HCT116 (cell line): Measurements from ENCODE around the gene NDOR1. TPM values are rescaled to one million over a fixed set of nuclear protein-coding genes. Genes with fewer than 3 reads are reported as not detected.

Experiments
- ATAC-seq: fragments of 200-7000 bp; cut with Tn5 transposase; 2 replicates; pipeline ENCODE4 v1.9.1; 2020; ENCODE audit warnings: mild to moderate bottlenecking, moderate library complexity
- BruUV-seq: library from RNA; stranded (reverse); fragments of 400-500 nt; replicated peaks from 2 replicates; lab custom pipeline; 2021; lab: Mats Ljungman, UMichigan
- CTCF ChIA-PET: fragments of 300-600 bp; sonication (Branson Sonifier 250); formaldehyde crosslinking; loops from one replicate; lab custom pipeline; 2021; ENCODE audit warnings: antibody characterized with exemption; lab: Charles Lee
- POLR2A ChIA-PET: fragments of 300-600, 350-600 bp; sonication (Branson Sonifier 250); formaldehyde crosslinking; loops from one replicate; lab custom pipeline; 2021; ENCODE audit warnings: antibody characterized with exemption; lab: Charles Lee
- RAD21 ChIA-PET, 2 experiments: fragments of 300-600 bp; sonication (Branson Sonifier 250); formaldehyde crosslinking; loops; one replicate each; lab custom pipeline; 2023; ENCODE audit warnings: low total read pairs in 2 of 2; ENCODE audit not compliant: uncharacterized antibody in 2 of 2, unreplicated experiment in 2 of 2, low non-redundant PET in 1 of 2; lab: Charles Lee
- DNase-seq: peaks from one replicate; pipeline ENCODE4 v3.0.0-alpha.2; 2010; ENCODE audit warnings: low read depth, low spot score
- H2AFZ ChIP-seq: fragments of 200-600 bp; shearing (Covaris generic), sonication (generic); 2 replicates; pipeline ENCODE4 v1.6.1; 2017; ENCODE audit warnings: low read depth, mixed run types, mixed read lengths, antibody characterized with exemption, low read length; ENCODE audit not compliant: poor library complexity, severe bottlenecking
- H3K27ac ChIP-seq: 2 replicates; pipeline ENCODE4 v1.5.1; 2012; ENCODE audit warnings: low read depth, low read length
- H3K27me3 ChIP-seq: fragments of 200-600 bp; sonication (generic); 2 replicates; pipeline ENCODE4 v1.6.1; 2016; ENCODE audit warnings: mixed run types, low read length, mixed read lengths; ENCODE audit not compliant: insufficient read depth
- H3K36me3 ChIP-seq, 2 experiments: fragments of 200-500 bp in 1 of 2; fragments of 200-600 bp in 1 of 2; sonication (Bioruptor generic) in 1 of 2; sonication (generic) in 1 of 2; 2 replicates each; pipeline versions ENCODE4 v1.5.1 to v1.6.1; 2014 to 2016; ENCODE audit warnings: low read length in 2 of 2, inconsistent platforms in 1 of 2, mixed read lengths in 1 of 2, mixed run types in 1 of 2; ENCODE audit not compliant: insufficient read depth in 2 of 2, control insufficient read depth in 1 of 2
- H3K4me1 ChIP-seq, 2 experiments: fragments of 200-600 bp in 1 of 2; sonication (generic) in 1 of 2; 2 replicates each; pipeline versions ENCODE4 v1.5.1 to v1.6.1; 2012 to 2017; ENCODE audit warnings: low read length in 2 of 2, inconsistent platforms in 1 of 2, mild to moderate bottlenecking in 1 of 2, mixed read lengths in 1 of 2, mixed run types in 1 of 2, moderate library complexity in 1 of 2; ENCODE audit not compliant: insufficient read depth in 2 of 2, control insufficient read depth in 1 of 2
- H3K4me2 ChIP-seq: fragments of 200-600 bp; sonication (generic); 2 replicates; pipeline ENCODE4 v1.6.1; 2017; ENCODE audit warnings: mixed run types, low read length, mixed read lengths
- H3K4me3 ChIP-seq, 2 experiments: fragments of 200-600 bp in 1 of 2; sonication (generic) in 1 of 2; replicated peaks in 1 of 2; 2 replicates each; pipeline ENCODE4 v1.5.1; 2011 to 2016; ENCODE audit warnings: low read length in 2 of 2, control low read depth in 1 of 2, low read depth in 1 of 2, mild to moderate bottlenecking in 1 of 2, mixed read lengths in 1 of 2, mixed run types in 1 of 2
- H3K79me2 ChIP-seq: fragments of 200-600 bp; sonication (generic); 2 replicates; pipeline ENCODE4 v1.6.1; 2017; ENCODE audit warnings: mild to moderate bottlenecking, mixed run types, low read length, moderate library complexity, mixed read lengths; ENCODE audit not compliant: insufficient read depth
- H3K9ac ChIP-seq: fragments of 200-600 bp; sonication (generic); 2 replicates; pipeline ENCODE4 v1.6.1; 2016; ENCODE audit warnings: low read length, mixed read lengths
- H3K9me2 ChIP-seq: fragments of 200-600 bp; sonication (generic), shearing (Covaris generic); 2 replicates; pipeline ENCODE4 v1.6.1; 2017; ENCODE audit warnings: mixed run types, mild to moderate bottlenecking, moderate library complexity; ENCODE audit not compliant: insufficient read depth
- H3K9me3 ChIP-seq, 2 experiments: fragments of 200-500 bp in 1 of 2; fragments of 200-600 bp in 1 of 2; sonication (Bioruptor generic) in 1 of 2; sonication (generic) in 1 of 2; 2 replicates each; pipeline ENCODE4 v1.6.1; 2014 to 2017; ENCODE audit warnings: low read length in 2 of 2, mixed read lengths in 2 of 2, inconsistent platforms in 1 of 2, low read depth in 1 of 2, mild to moderate bottlenecking in 1 of 2, mixed run types in 1 of 2, moderate library complexity in 1 of 2; ENCODE audit not compliant: control insufficient read depth in 1 of 2, insufficient read depth in 1 of 2
- H4K20me1 ChIP-seq: fragments of 200-600 bp; sonication (generic), shearing (Covaris generic); 2 replicates; pipeline ENCODE4 v1.6.1; 2017; ENCODE audit warnings: mixed run types, mild to moderate bottlenecking, moderate library complexity; ENCODE audit not compliant: insufficient read depth
- CBX3 ChIP-seq: IDR thresholded peaks from 2 replicates; pipeline ENCODE4 v1.6.1; 2012; ENCODE audit warnings: low read depth
- FOSL1 ChIP-seq: IDR thresholded peaks from 2 replicates; pipeline ENCODE4 v1.6.1; 2012; ENCODE audit warnings: low read depth
- JUND ChIP-seq: IDR thresholded peaks from 2 replicates; pipeline ENCODE4 v1.6.1; 2012
- POLR2A ChIP-seq: IDR thresholded peaks from 2 replicates; pipeline ENCODE4 v1.7.0; 2011; ENCODE audit warnings: borderline replicate concordance; ENCODE audit not compliant: insufficient read depth, insufficient read length; ENCODE audit errors: extremely low read depth
- POLR2AphosphoS5 ChIP-seq: IDR thresholded peaks from 2 replicates; pipeline ENCODE4 v1.6.1; 2011; ENCODE audit warnings: mild to moderate bottlenecking, low read depth, low read length, moderate library complexity
- RAD21 ChIP-seq: IDR thresholded peaks from 2 replicates; pipeline ENCODE4 v1.6.1; 2012; ENCODE audit warnings: low read depth, mild to moderate bottlenecking
- SIN3A ChIP-seq: IDR thresholded peaks from 2 replicates; pipeline ENCODE4 v1.6.1; 2012; ENCODE audit warnings: low read depth
- SP1 ChIP-seq: IDR thresholded peaks from 2 replicates; pipeline ENCODE4 v1.6.1; 2012; ENCODE audit warnings: low read depth
- TCF7L2 ChIP-seq: IDR thresholded peaks from 2 replicates; pipeline ENCODE4 v1.7.0; 2011; ENCODE audit warnings: borderline replicate concordance, inconsistent platforms; ENCODE audit not compliant: insufficient read depth, insufficient read length; ENCODE audit errors: extremely low read depth
- intact Hi-C: fragments of 100-400 bp; cut with micrococcal nuclease; formaldehyde crosslinking; loops from 2 replicates; pipeline ENCODE4 v1.10.0; 2022
- total RNA-seq: library from RNA; stranded (reverse); gene quantifications from one replicate; pipeline ENCODE4 v1.2.1, GENCODE V29; 2021; ENCODE audit not compliant: unreplicated experiment
- TF ChIP-seq, protein P1 (sequence below): IDR thresholded peaks from 2 replicates; pipeline ENCODE4 v1.6.1; 2011; ENCODE audit warnings: mild to moderate bottlenecking, low read length, moderate library complexity; ENCODE audit not compliant: insufficient replicate concordance; ENCODE audit errors: extremely low read depth
- TF ChIP-seq, protein P2 (sequence below): IDR thresholded peaks from 2 replicates; pipeline ENCODE4 v1.6.1; 2012
- TF ChIP-seq, protein P3 (sequence below): IDR thresholded peaks from 2 replicates; pipeline ENCODE4 v1.6.1; 2012

The NDOR1 gene
- total RNA-seq, 1 experiment from 2014 or later: 28.4 TPM

DNA sequence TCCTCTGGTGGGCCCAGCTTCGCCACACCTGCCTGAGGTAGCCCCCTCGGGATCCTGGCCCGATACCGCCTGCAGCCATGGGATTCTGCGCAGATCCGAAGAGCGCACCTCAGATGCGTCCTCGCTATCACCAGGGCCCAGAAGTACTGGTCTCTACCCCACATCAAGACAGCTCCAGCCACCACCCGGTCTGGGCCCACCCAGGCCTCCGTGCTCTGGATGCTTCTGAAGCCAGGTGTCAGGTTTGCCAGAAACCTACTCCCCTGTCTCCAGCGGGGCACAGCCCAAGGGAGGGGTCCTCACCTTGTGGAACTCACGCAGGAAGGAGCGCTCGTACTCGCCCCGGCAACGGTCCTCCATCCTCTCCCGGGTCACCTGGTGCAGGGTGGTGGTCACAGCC is 19.6 kb upstream of the NDOR1 start:
- no peaks in the 10 kb centered on the region for H4K20me1 ChIP-seq
- CTCF ChIA-PET: no interaction called here
- intact Hi-C loops: loop anchor here (5.0 kb wide), 1 partner anchor 41 kb away; the partner anchor contains the start of genes CYSRT1 and RNF224
- H2AFZ ChIP-seq: no peak overlapping the region
- H3K4me3 ChIP-seq: no peak overlapping the region
- no peaks in the 10 kb centered on the region for H3K9me2 ChIP-seq
- POLR2A ChIA-PET: no interaction called here
- ATAC-seq: no peak
- H3K4me2 ChIP-seq: no peak overlapping the region
- no peaks in the 10 kb centered on the region for H3K27me3 ChIP-seq
- H3K9ac ChIP-seq: no peak overlapping the region
- no peaks in the 10 kb centered on the region for H3K9me3 ChIP-seq
- TF ChIP-seq FOSL1 (no peak), POLR2A (no peak), RAD21 (no peak), CBX3 (no peak), SIN3A (no peak), POLR2AphosphoS5 (no peak), TCF7L2 (no peak), SP1 (no peak), JUND (no peak)
- TF ChIP-seq, protein P1, sequence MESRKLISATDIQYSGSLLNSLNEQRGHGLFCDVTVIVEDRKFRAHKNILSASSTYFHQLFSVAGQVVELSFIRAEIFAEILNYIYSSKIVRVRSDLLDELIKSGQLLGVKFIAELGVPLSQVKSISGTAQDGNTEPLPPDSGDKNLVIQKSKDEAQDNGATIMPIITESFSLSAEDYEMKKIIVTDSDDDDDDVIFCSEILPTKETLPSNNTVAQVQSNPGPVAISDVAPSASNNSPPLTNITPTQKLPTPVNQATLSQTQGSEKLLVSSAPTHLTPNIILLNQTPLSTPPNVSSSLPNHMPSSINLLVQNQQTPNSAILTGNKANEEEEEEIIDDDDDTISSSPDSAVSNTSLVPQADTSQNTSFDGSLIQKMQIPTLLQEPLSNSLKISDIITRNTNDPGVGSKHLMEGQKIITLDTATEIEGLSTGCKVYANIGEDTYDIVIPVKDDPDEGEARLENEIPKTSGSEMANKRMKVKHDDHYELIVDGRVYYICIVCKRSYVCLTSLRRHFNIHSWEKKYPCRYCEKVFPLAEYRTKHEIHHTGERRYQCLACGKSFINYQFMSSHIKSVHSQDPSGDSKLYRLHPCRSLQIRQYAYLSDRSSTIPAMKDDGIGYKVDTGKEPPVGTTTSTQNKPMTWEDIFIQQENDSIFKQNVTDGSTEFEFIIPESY: no peak
- TF ChIP-seq, protein P2, sequence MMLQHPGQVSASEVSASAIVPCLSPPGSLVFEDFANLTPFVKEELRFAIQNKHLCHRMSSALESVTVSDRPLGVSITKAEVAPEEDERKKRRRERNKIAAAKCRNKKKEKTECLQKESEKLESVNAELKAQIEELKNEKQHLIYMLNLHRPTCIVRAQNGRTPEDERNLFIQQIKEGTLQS: no peak
- TF ChIP-seq, protein P3, sequence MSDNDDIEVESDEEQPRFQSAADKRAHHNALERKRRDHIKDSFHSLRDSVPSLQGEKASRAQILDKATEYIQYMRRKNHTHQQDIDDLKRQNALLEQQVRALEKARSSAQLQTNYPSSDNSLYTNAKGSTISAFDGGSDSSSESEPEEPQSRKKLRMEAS: no peak
- RAD21 ChIA-PET: no interaction called here
- DNase-seq: no peak
- H3K79me2 ChIP-seq: peaks cover 50% of the 10 kb centered on the region
- no peak overlapping the region for H3K27ac ChIP-seq
- BruUV-seq: no TSS peak
- H3K36me3 ChIP-seq: peaks cover 0 to 23% of the 10 kb centered on the region in 2 experiments; a peak in 1 of 4 replicates
- H3K4me1 ChIP-seq: peaks cover 16 to 30% of the 10 kb centered on the region in 2 experiments
